ENCODE results near the gene ARRB1. TPM values are rescaled to one million over a fixed set of nuclear protein-coding genes. Genes with fewer than 3 reads are reported as not detected.

ARRB1 gene
- total RNA-seq, 1 experiment from 2014 or later, result 116 TPM

- peaks cover 36% of the 10 kb centered on the region for H3K27me3 ChIP-seq (ENCODE audit: control insufficient read depth, insufficient read depth, low read length)
- no peaks in the 10 kb centered on the region for H3K36me3 ChIP-seq (replicated peaks; ENCODE audit: control insufficient read depth, insufficient read depth, low read length)
- no peak for DNase-seq
- H3K4me3 ChIP-seq (ENCODE audit: insufficient read depth, low read depth, low read length), result no peak overlapping the region
Measured at GRCh38 chr11:75246006-75246670, 105.3 kb downstream of the ARRB1 start.

GRCh38 chr11:75245356-75246005 lies 106.0 kb downstream of the ARRB1 start:
- no peaks in the 10 kb centered on the region for H3K36me3 ChIP-seq (replicated peaks; ENCODE audit: control insufficient read depth, insufficient read depth, low read length)
- peak; percentile 81 for DNase-seq
- H3K27me3 ChIP-seq (ENCODE audit: control insufficient read depth, insufficient read depth, low read length), result peaks cover 42% of the 10 kb centered on the region
- H3K4me3 ChIP-seq (ENCODE audit: insufficient read depth, low read depth, low read length), result no peak overlapping the region

- H3K36me3 ChIP-seq (replicated peaks; ENCODE audit: control insufficient read depth, insufficient read depth, low read length), result no peaks in the 10 kb centered on the region
- no peak for DNase-seq
- no peak overlapping the region for H3K4me3 ChIP-seq (ENCODE audit: insufficient read depth, low read depth, low read length)
- peaks cover 54% of the 10 kb centered on the region for H3K27me3 ChIP-seq (ENCODE audit: control insufficient read depth, insufficient read depth, low read length)
Measured at GRCh38 chr11:75244052-75244814, 107.2 kb downstream of the ARRB1 start.

- H3K27me3 ChIP-seq (ENCODE audit: control insufficient read depth, insufficient read depth, low read length), result peaks cover 60% of the 10 kb centered on the region
- no peak overlapping the region for H3K4me3 ChIP-seq (ENCODE audit: insufficient read depth, low read depth, low read length)
- no peak for DNase-seq
Measured at GRCh38 chr11:75242722-75243600, 108.5 kb downstream of the ARRB1 start.

GRCh38 chr11:75241906-75242644 lies 109.4 kb downstream of the ARRB1 start:
- Histone ChIP-seq H3K36me3 (replicated peaks; ENCODE audit: control insufficient read depth, insufficient read depth, low read length) (no peaks in the 10 kb centered on the region), H3K27me3 (ENCODE audit: control insufficient read depth, insufficient read depth, low read length) (peaks cover 63% of the 10 kb centered on the region), H3K4me3 (ENCODE audit: insufficient read depth, low read depth, low read length) (peak overlapping the region; percentile 51)
- peak; percentile 61 for DNase-seq

More at GRCh38 chr11:75242722-75243600, 108.5 kb downstream of the ARRB1 start:
- no peaks in the 10 kb centered on the region for H3K36me3 ChIP-seq (replicated peaks; ENCODE audit: control insufficient read depth, insufficient read depth, low read length)

- DNase-seq, result peak; percentile 98
- Histone ChIP-seq H3K4me3 (ENCODE audit: insufficient read depth, low read depth, low read length) (peak overlapping the region; percentile 51), H3K36me3 (replicated peaks; ENCODE audit: control insufficient read depth, insufficient read depth, low read length) (no peaks in the 10 kb centered on the region), H3K27me3 (ENCODE audit: control insufficient read depth, insufficient read depth, low read length) (peaks cover 63% of the 10 kb centered on the region)
Measured at GRCh38 chr11:75241036-75241905, 110.2 kb downstream of the ARRB1 start.

- Histone ChIP-seq H3K36me3 (replicated peaks; ENCODE audit: control insufficient read depth, insufficient read depth, low read length) (no peaks in the 10 kb centered on the region), H3K4me3 (ENCODE audit: insufficient read depth, low read depth, low read length) (peak within 1 kb of the TSS; percentile 45), H3K27me3 (ENCODE audit: control insufficient read depth, insufficient read depth, low read length) (peaks cover 61% of the 10 kb centered on the region)
- peak; percentile 85 for DNase-seq
Measured at GRCh38 chr11:75240311-75241035, 111.0 kb downstream of the ARRB1 start, which contains the start of gene TPBGL. Gene TPBGL (plus strand): TSS chr11:75240774. CDS start chr11:75241050, 276 bp downstream.

GRCh38 chr11:75239531-75240290 lies 111.8 kb downstream of the ARRB1 start:
- peaks cover 60% of the 10 kb centered on the region for H3K27me3 ChIP-seq (ENCODE audit: control insufficient read depth, insufficient read depth, low read length)

GRCh38 chr11:75238595-75239440 lies 112.6 kb downstream of the ARRB1 start:
- Histone ChIP-seq H3K4me3 (ENCODE audit: insufficient read depth, low read depth, low read length) (no peak overlapping the region), H3K36me3 (replicated peaks; ENCODE audit: control insufficient read depth, insufficient read depth, low read length) (no peaks in the 10 kb centered on the region), H3K27me3 (ENCODE audit: control insufficient read depth, insufficient read depth, low read length) (peaks cover 52% of the 10 kb centered on the region)
- DNase-seq, result no peak

More at GRCh38 chr11:75239531-75240290, 111.8 kb downstream of the ARRB1 start:
- peak; percentile 66 for DNase-seq
- H3K4me3 ChIP-seq (ENCODE audit: insufficient read depth, low read depth, low read length), result peak overlapping the region; percentile 45; the same call in 1 of the 2 replicates
- H3K36me3 ChIP-seq (replicated peaks; ENCODE audit: control insufficient read depth, insufficient read depth, low read length), result no peaks in the 10 kb centered on the region

GRCh38 chr11:75237050-75237449 lies 114.4 kb downstream of the ARRB1 start:
- peaks cover 35% of the 10 kb centered on the region for H3K27me3 ChIP-seq (ENCODE audit: control insufficient read depth, insufficient read depth, low read length)
- no peak for DNase-seq
- H3K36me3 ChIP-seq (replicated peaks; ENCODE audit: control insufficient read depth, insufficient read depth, low read length), result no peaks in the 10 kb centered on the region
- H3K4me3 ChIP-seq (ENCODE audit: insufficient read depth, low read depth, low read length), result no peak overlapping the region

- H3K36me3 ChIP-seq (replicated peaks; ENCODE audit: control insufficient read depth, insufficient read depth, low read length), result no peaks in the 10 kb centered on the region
- H3K4me3 ChIP-seq (ENCODE audit: insufficient read depth, low read depth, low read length), result no peak overlapping the region
- peak; percentile 51 for DNase-seq
- H3K27me3 ChIP-seq (ENCODE audit: control insufficient read depth, insufficient read depth, low read length), result peaks cover 27% of the 10 kb centered on the region
Measured at GRCh38 chr11:75236062-75236461, 115.4 kb downstream of the ARRB1 start.

Measured in H7 (cell line).